Measurements from ENCODE around the gene TMEM147.

- no peak for TF ChIP-seq EZH2phosphoT487 (IDR thresholded peaks at IDR 0.05; ENCODE audit: insufficient read depth, low read depth)
- TF ChIP-seq EZH2 (IDR thresholded peaks at IDR 0.05; ENCODE audit: insufficient read depth, poor library complexity, severe bottlenecking), result no peak
These were observed 51.1 kb downstream of the TMEM147 start for GRCh38 chr19:35596366-35596999.
